H9 (cell line): ENCODE data around the gene KRTAP10-12. TPM values are rescaled to one million over a fixed set of nuclear protein-coding genes. Genes with fewer than 3 reads are reported as not detected.
A peak's percentile ranks its signal among the peaks of the same experiment; 100 is the strongest.

Source experiments
- DNase-seq: peaks from one replicate; pipeline ENCODE4 v3.0.0-alpha.2; 2017
- H2AFZ ChIP-seq: one replicate; pipeline ENCODE4 v1.6.1; 2013; ENCODE audit warnings: mild to moderate bottlenecking, low read length, control low read depth, moderate library complexity
- H2AK5ac ChIP-seq: 2 replicates; pipeline ENCODE4 v1.6.1; 2013; ENCODE audit warnings: low read length, control low read depth, mixed read lengths; ENCODE audit not compliant: insufficient read length
- H2BK120ac ChIP-seq: one replicate; pipeline ENCODE4 v1.6.1; 2013; ENCODE audit warnings: low read depth, mild to moderate bottlenecking, low read length, control low read depth, inconsistent platforms; ENCODE audit not compliant: poor library complexity, severe bottlenecking
- H2BK12ac ChIP-seq: 2 replicates; pipeline ENCODE4 v1.6.1; 2013; ENCODE audit warnings: low read length, control low read depth, mixed read lengths, low read depth; ENCODE audit not compliant: insufficient read length
- H2BK15ac ChIP-seq: 2 replicates; pipeline ENCODE4 v1.6.1; 2013; ENCODE audit warnings: low read depth, low read length, control low read depth
- H2BK20ac ChIP-seq: one replicate; pipeline ENCODE4 v1.6.1; 2013; ENCODE audit warnings: low read depth, mild to moderate bottlenecking, low read length, control low read depth, inconsistent platforms; ENCODE audit not compliant: poor library complexity, severe bottlenecking
- H2BK5ac ChIP-seq: 2 replicates; pipeline ENCODE4 v1.6.1; 2013; ENCODE audit warnings: low read length, control low read depth, mixed read lengths; ENCODE audit not compliant: insufficient read length
- H3K14ac ChIP-seq: 2 replicates; pipeline ENCODE4 v1.6.1; 2013; ENCODE audit warnings: low read length, control low read depth; ENCODE audit not compliant: insufficient read depth
- H3K18ac ChIP-seq: 2 replicates; pipeline ENCODE4 v1.6.1; 2013; ENCODE audit warnings: low read depth, mild to moderate bottlenecking, mixed read lengths, low read length, control low read depth; ENCODE audit not compliant: insufficient read length
- H3K23ac ChIP-seq: 2 replicates; pipeline ENCODE4 v1.6.1; 2013; ENCODE audit warnings: low read length, control low read depth, mixed read lengths, low read depth; ENCODE audit not compliant: insufficient read length
- H3K23me2 ChIP-seq: 2 replicates; pipeline ENCODE4 v1.6.1; 2013; ENCODE audit warnings: low read depth, mild to moderate bottlenecking, mixed read lengths, low read length, control low read depth; ENCODE audit not compliant: insufficient read length, poor library complexity, severe bottlenecking
- H3K27ac ChIP-seq: 2 replicates; pipeline ENCODE4 v1.5.1; 2013; ENCODE audit warnings: low read length, control low read depth, mixed read lengths, low read depth; ENCODE audit not compliant: insufficient read length
- H3K27me3 ChIP-seq: 2 replicates; pipeline ENCODE4 v1.6.1; 2013; ENCODE audit warnings: low read length, control low read depth, inconsistent platforms; ENCODE audit not compliant: insufficient read depth
- H3K4ac ChIP-seq: 2 replicates; pipeline ENCODE4 v1.6.1; 2013; ENCODE audit warnings: low read depth, mild to moderate bottlenecking, control low read depth, inconsistent platforms, low read length, moderate library complexity
- H3K4me1 ChIP-seq: 2 replicates; pipeline ENCODE4 v1.6.1; 2013; ENCODE audit warnings: low read length, control low read depth, inconsistent platforms; ENCODE audit not compliant: insufficient read depth
- H3K4me2 ChIP-seq: 2 replicates; pipeline ENCODE4 v1.6.1; 2013; ENCODE audit warnings: low read length, control low read depth, mixed read lengths; ENCODE audit not compliant: insufficient read length, insufficient read depth
- H3K56ac ChIP-seq: 2 replicates; pipeline ENCODE4 v1.6.1; 2013; ENCODE audit warnings: low read depth, mild to moderate bottlenecking, mixed read lengths, low read length, control low read depth; ENCODE audit not compliant: insufficient read length
- H3K79me1 ChIP-seq: 2 replicates; pipeline ENCODE4 v1.6.1; 2013; ENCODE audit warnings: low read depth, mild to moderate bottlenecking, moderate library complexity, low read length, control low read depth, inconsistent platforms; ENCODE audit not compliant: insufficient read depth, poor library complexity, severe bottlenecking
- H3K79me2 ChIP-seq: 2 replicates; pipeline ENCODE4 v1.6.1; 2013; ENCODE audit warnings: low read length, control low read depth, inconsistent platforms; ENCODE audit not compliant: insufficient read depth
- H3K9ac ChIP-seq: 2 replicates; pipeline ENCODE4 v1.6.1; 2013; ENCODE audit warnings: low read length, control low read depth, mixed read lengths; ENCODE audit not compliant: insufficient read length; ENCODE audit errors: extremely low read depth
- H3K9me3 ChIP-seq: one replicate; pipeline ENCODE4 v1.6.1; 2013; ENCODE audit warnings: low read depth, low read length, inconsistent platforms; ENCODE audit not compliant: control insufficient read depth
- H3T11ph ChIP-seq: one replicate; pipeline ENCODE4 v1.6.1; 2013; ENCODE audit warnings: mild to moderate bottlenecking, low read length, control low read depth, inconsistent platforms
- H4K20me1 ChIP-seq: one replicate; pipeline ENCODE4 v1.6.1; 2013; ENCODE audit not compliant: control insufficient read depth, insufficient read length, insufficient read depth
- H4K5ac ChIP-seq: 2 replicates; pipeline ENCODE4 v1.6.1; 2013; ENCODE audit warnings: low read depth, mild to moderate bottlenecking, mixed read lengths, low read length, control low read depth; ENCODE audit not compliant: insufficient read length
- H4K8ac ChIP-seq: replicated peaks from 2 replicates; pipeline ENCODE4 v1.6.1; 2013; ENCODE audit warnings: low read length, control low read depth, mixed read lengths, low read depth; ENCODE audit not compliant: insufficient read length
- H4K91ac ChIP-seq: 2 replicates; pipeline ENCODE4 v1.6.1; 2013; ENCODE audit warnings: low read depth, mild to moderate bottlenecking, moderate library complexity, mixed read lengths, low read length, control low read depth; ENCODE audit not compliant: insufficient read length
- H3K27ac Mint-ChIP-seq, 3 experiments: 2 replicates in 2 of 3; 3 replicates in 1 of 3; pipeline ENCODE4 v1.8.0; 2020 to 2021; ENCODE audit warnings: mixed read lengths in 3 of 3, mild to moderate bottlenecking in 1 of 3, moderate library complexity in 1 of 3
- H3K27me3 Mint-ChIP-seq: 2 replicates; pipeline ENCODE4 v1.8.0; 2021; ENCODE audit warnings: low read depth, mild to moderate bottlenecking, moderate library complexity, mixed read lengths
- H3K36me3 Mint-ChIP-seq, 3 experiments: 2 replicates in 2 of 3; 3 replicates in 1 of 3; pipeline ENCODE4 v1.8.0; 2020 to 2021; ENCODE audit warnings: low read depth in 3 of 3, mixed read lengths in 3 of 3; ENCODE audit not compliant: insufficient read depth in 1 of 3
- H3K4me1 Mint-ChIP-seq, 2 experiments: 2 replicates each; pipeline ENCODE4 v1.8.0; 2020; ENCODE audit warnings: mixed read lengths in 2 of 2
- H3K4me3 Mint-ChIP-seq, 2 experiments: 2 replicates in 1 of 2; 3 replicates in 1 of 2; pipeline ENCODE4 v1.8.0; 2020 to 2021; ENCODE audit warnings: mild to moderate bottlenecking in 2 of 2, mixed read lengths in 2 of 2, moderate library complexity in 1 of 2
- H3K9me3 Mint-ChIP-seq, 2 experiments: 2 replicates in 1 of 2; 3 replicates in 1 of 2; pipeline ENCODE4 v1.8.0; 2020; ENCODE audit warnings: mild to moderate bottlenecking in 2 of 2, mixed read lengths in 2 of 2, moderate library complexity in 1 of 2
- CTCF ChIP-seq: fragments of 200-600 bp; sonication (generic); conservative IDR thresholded peaks from 3 replicates; pipeline ENCODE4 v1.8.0; 2021; ENCODE audit warnings: antibody characterized with exemption, mild to moderate bottlenecking
- WGBS: extraction: QIAGEN DNeasy Blood & Tissue Kit; methylation state at CpG from one replicate; pipeline ENCODE4 v1.1.7; 2013; ENCODE audit warnings: missing lambda C conversion rate, low lambda C conversion rate, mixed read lengths; ENCODE audit not compliant: insufficient read length; ENCODE audit errors: extremely low coverage; 5-methylcytosine and 5-hydroxymethylcytosine counted together
- total RNA-seq: library from RNA; stranded (reverse); gene quantifications from 2 replicates; pipeline ENCODE4 v1.2.1, GENCODE V29; 2021

The KRTAP10-12 gene
- total RNA-seq, 1 experiment from 2014 or later, result not detected

GRCh38 chr21:44666401-44667320 lies 30.3 kb upstream of the KRTAP10-12 start, which contains the start of gene KRTAP12-2:
Gene KRTAP12-2, minus strand, starts transcription at chr21:44666927. Its CDS starts 41 bp downstream, at chr21:44666886.
- no peak within 1 kb of the TSS for H3K4me3 Mint-ChIP-seq
- Histone ChIP-seq H3K4me1 (no peaks in the 10 kb centered on the region), H2BK20ac (no peak within 1 kb of the TSS), H3K9ac (no peak within 1 kb of the TSS), H4K5ac (no peak within 1 kb of the TSS), H3K79me1 (no peaks in the 10 kb centered on the region), H2BK15ac (no peak within 1 kb of the TSS), H3K23ac (no peak within 1 kb of the TSS), H3T11ph (no peak within 1 kb of the TSS), H2BK5ac (no peak within 1 kb of the TSS), H3K56ac (no peak within 1 kb of the TSS), H2BK12ac (no peak within 1 kb of the TSS), H3K9me3 (no peaks in the 10 kb centered on the region), H2BK120ac (no peak within 1 kb of the TSS), H4K91ac (no peak within 1 kb of the TSS), H4K20me1 (no peaks in the 10 kb centered on the region), H3K14ac (no peak within 1 kb of the TSS), H3K27me3 (no peaks in the 10 kb centered on the region), H3K27ac (no peak within 1 kb of the TSS), H3K18ac (no peak within 1 kb of the TSS), H3K79me2 (no peaks in the 10 kb centered on the region), H4K8ac (no peak within 1 kb of the TSS), H3K23me2 (no peaks in the 10 kb centered on the region), H3K4me2 (no peak within 1 kb of the TSS), H2AK5ac (no peak within 1 kb of the TSS), H2AFZ (no peak within 1 kb of the TSS), H3K4ac (no peak within 1 kb of the TSS)
- peaks cover 28 to 37% of the 10 kb centered on the region in 2 experiments for H3K9me3 Mint-ChIP-seq
- H3K36me3 Mint-ChIP-seq, result peaks cover 9 to 29% (median 17%) of the 10 kb centered on the region in 3 experiments
- H3K27me3 Mint-ChIP-seq, result peaks cover 4% of the 10 kb centered on the region; the same call in 1 of the 2 replicates
- peak; percentile 22 for DNase-seq
- no CpG with 5 or more reads among the region's 19 CpGs for WGBS
- peaks cover 2 to 3% of the 10 kb centered on the region in 2 experiments for H3K4me1 Mint-ChIP-seq
- TF ChIP-seq CTCF, result no peak
- no peak within 1 kb of the TSS for H3K27ac Mint-ChIP-seq
